Loucy (cell line): Measurements from ENCODE around the gene PWP2.

Experiments used
- CTCF ChIP-seq: fragments of 200-600 bp; sonication (generic); conservative IDR thresholded peaks from 2 replicates; pipeline ENCODE4 v1.5.1; 2014; ENCODE audit warnings: mild to moderate bottlenecking, antibody characterized with exemption, low read length
- EZH2phosphoT487 ChIP-seq: fragments of 200-600 bp; IDR thresholded peaks from 2 replicates; pipeline ENCODE4 v1.6.1; 2018; ENCODE audit warnings: antibody characterized with exemption, mild to moderate bottlenecking, moderate library complexity, borderline replicate concordance

GRCh38 chr21:44074315-44074958 lies 32.8 kb upstream of the PWP2 start:
- TF ChIP-seq CTCF (no peak), EZH2phosphoT487 (no peak)
